ENCODE measurements around the gene ARFIP2. TPM values are rescaled to one million over a fixed set of nuclear protein-coding genes. Genes with fewer than 3 reads are reported as not detected.

Gene ARFIP2
- total RNA-seq, 1 experiment from 2014 or later, result 100 TPM

DNA sequence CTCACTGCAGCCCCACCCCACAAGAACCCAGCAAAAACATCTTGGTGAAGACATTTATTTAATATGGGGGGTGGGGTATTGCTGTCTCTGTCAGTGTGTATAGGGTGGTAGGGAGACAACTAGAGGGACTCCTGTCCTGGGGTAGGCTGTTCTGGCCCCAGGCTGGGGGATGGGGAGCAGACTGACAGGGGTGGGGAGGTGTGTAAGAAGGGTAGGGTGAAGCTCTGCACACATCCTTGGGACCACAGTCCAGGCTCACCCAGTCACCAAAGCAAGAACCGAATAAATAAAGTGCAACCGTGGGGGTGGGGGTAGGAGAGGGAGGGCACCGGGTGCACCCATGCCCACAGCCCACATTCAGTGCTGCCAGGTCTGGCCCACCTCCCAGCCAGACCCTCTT, 32.6 kb downstream of the ARFIP2 start:
- Mint-ChIP-seq H3K27ac (ENCODE audit: unreplicated experiment) (no peak overlapping the region), H3K4me3 (ENCODE audit: unreplicated experiment) (no peak overlapping the region), H3K9me3 (ENCODE audit: unreplicated experiment) (no peaks in the 10 kb centered on the region), H3K27me3 (ENCODE audit: insufficient read depth, unreplicated experiment) (no peaks in the 10 kb centered on the region), H3K4me1 (ENCODE audit: low read depth, unreplicated experiment) (peaks cover 7% of the 10 kb centered on the region), H3K36me3 (ENCODE audit: insufficient read depth, unreplicated experiment) (no peaks in the 10 kb centered on the region)
- intact Hi-C loops (cut with micrococcal nuclease; ENCODE audit: unreplicated experiment), result no loop called here
- CTCF ChIA-PET, result no interaction called here
- H3K36me3 ChIP-seq (ENCODE audit: control insufficient read depth, insufficient read depth, low read length), result peaks cover 1% of the 10 kb centered on the region; the same call in 1 of the 2 replicates
- BruUV-seq (replicated peaks), result no TSS peak
- POLR2A ChIA-PET, result no interaction called here
- H3K4me1 ChIP-seq, result no peaks in the 10 kb centered on the region
- TF ChIP-seq, protein P1, sequence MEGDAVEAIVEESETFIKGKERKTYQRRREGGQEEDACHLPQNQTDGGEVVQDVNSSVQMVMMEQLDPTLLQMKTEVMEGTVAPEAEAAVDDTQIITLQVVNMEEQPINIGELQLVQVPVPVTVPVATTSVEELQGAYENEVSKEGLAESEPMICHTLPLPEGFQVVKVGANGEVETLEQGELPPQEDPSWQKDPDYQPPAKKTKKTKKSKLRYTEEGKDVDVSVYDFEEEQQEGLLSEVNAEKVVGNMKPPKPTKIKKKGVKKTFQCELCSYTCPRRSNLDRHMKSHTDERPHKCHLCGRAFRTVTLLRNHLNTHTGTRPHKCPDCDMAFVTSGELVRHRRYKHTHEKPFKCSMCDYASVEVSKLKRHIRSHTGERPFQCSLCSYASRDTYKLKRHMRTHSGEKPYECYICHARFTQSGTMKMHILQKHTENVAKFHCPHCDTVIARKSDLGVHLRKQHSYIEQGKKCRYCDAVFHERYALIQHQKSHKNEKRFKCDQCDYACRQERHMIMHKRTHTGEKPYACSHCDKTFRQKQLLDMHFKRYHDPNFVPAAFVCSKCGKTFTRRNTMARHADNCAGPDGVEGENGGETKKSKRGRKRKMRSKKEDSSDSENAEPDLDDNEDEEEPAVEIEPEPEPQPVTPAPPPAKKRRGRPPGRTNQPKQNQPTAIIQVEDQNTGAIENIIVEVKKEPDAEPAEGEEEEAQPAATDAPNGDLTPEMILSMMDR (IDR thresholded peaks at IDR 0.05; ENCODE audit: insufficient read depth in 1 of 2, low read depth in 1 of 2, low read length in 1 of 2, severe bottlenecking in 1 of 2, unreplicated experiment in 1 of 2), result no peak
- H3K9me3 ChIP-seq, result no peaks in the 10 kb centered on the region
- H3K27me3 ChIP-seq (replicated peaks; ENCODE audit: control insufficient read depth, insufficient read depth, low read length), result no peaks in the 10 kb centered on the region
- no peak overlapping the region for H3K4me3 ChIP-seq (ENCODE audit: low read depth, low read length)
- no peak for DNase-seq

DNA sequence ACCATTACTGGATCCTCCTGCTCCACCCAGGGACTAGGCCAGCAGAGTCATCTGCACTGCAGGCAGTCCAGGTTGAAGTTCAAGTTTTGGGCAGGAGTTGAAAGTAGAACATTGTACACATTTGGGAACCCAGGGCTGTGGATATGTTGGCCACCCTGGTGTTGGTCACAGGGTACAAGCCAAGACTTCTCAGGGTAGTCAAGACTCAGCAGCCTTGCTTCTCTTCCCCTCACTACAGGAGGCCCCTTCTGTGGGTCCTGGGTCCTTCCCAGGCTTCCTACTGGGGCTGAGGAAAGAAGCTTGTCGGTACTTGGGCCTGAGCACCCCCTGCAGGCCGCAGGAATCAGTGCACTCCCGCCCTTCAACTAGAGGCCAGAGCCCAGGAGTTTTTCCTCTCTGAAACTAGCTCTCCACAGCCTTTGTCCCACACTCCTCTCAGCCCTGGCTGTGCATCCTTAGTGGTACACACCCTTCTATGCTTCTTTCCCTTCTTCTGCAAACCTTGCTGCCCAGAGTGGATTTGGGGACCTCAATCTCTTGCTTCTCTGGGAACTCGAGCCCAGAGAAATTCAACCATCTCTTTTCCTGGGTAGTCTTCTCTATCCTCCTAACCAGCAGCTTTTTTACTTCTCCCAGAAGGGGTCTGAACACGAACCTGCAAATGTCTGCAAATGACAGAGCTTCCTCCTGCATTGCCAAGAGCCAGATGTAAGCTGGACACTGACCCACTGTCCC, 37.7 kb downstream of the ARFIP2 start:
- intact Hi-C loops (cut with micrococcal nuclease; ENCODE audit: unreplicated experiment), result loop anchor here (1.0 kb wide), 3 partner anchors 46 to 64 kb away; no protein-coding TSS in a partner anchor
- TF ChIP-seq, protein P1 (IDR thresholded peaks at IDR 0.05; ENCODE audit: insufficient read depth in 1 of 2, low read depth in 1 of 2, low read length in 1 of 2, severe bottlenecking in 1 of 2, unreplicated experiment in 1 of 2), result peak; percentile 79 to 85
- no peak overlapping the region for H3K4me3 Mint-ChIP-seq (ENCODE audit: unreplicated experiment)
- H3K9me3 Mint-ChIP-seq (ENCODE audit: unreplicated experiment), result no peaks in the 10 kb centered on the region
- H3K27me3 Mint-ChIP-seq (ENCODE audit: insufficient read depth, unreplicated experiment), result no peaks in the 10 kb centered on the region
- H3K4me1 Mint-ChIP-seq (ENCODE audit: low read depth, unreplicated experiment), result peaks cover 7% of the 10 kb centered on the region
- no peak overlapping the region for H3K4me3 ChIP-seq (ENCODE audit: low read depth, low read length)
- CTCF ChIA-PET, result interaction anchor here (0.5 to 8.4 kb wide), 11 partner anchors 9 to 69 kb away, joined by 4 to 190 read pairs (median 6); partner anchors contain the start of genes APBB1, ARFIP2, SMPD1 and TIMM10B
- no peak overlapping the region for H3K27ac Mint-ChIP-seq (ENCODE audit: unreplicated experiment)
- peak; percentile 66 to 68 for DNase-seq
- H3K27me3 ChIP-seq (replicated peaks; ENCODE audit: control insufficient read depth, insufficient read depth, low read length), result no peaks in the 10 kb centered on the region
- BruUV-seq (replicated peaks), result no TSS peak
- H3K36me3 ChIP-seq (ENCODE audit: control insufficient read depth, insufficient read depth, low read length), result no peaks in the 10 kb centered on the region; the same call in 1 of the 2 replicates
- POLR2A ChIA-PET, result interaction anchor here (0.7 to 1.3 kb wide), 2 partner anchors 24 to 65 kb away, joined by 3 to 5 read pairs; no protein-coding TSS in a partner anchor
- H3K9me3 ChIP-seq, result no peaks in the 10 kb centered on the region
- H3K36me3 Mint-ChIP-seq (ENCODE audit: insufficient read depth, unreplicated experiment), result no peaks in the 10 kb centered on the region
- H3K4me1 ChIP-seq, result peaks cover 29% of the 10 kb centered on the region

DNA sequence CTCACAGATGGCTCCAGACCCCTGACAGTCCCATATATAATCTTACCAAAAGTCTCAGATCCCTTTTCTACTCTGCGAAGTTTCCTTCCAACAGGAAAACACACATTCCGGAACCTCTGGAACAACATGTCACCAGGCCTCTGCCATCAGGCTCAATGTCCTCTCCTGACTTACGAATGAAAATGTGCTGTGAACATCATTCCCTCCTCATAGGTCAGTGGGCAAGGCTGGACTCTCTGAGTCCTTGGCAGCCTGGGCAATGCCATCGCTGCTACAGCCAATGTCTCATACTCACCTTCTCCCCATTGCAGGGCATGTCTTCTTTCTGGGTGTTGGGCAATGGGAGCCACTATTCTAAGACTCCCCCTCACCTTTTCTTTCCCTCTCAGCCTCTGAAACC, 38.7 kb downstream of the ARFIP2 start:
- peaks cover 7% of the 10 kb centered on the region for H3K4me1 Mint-ChIP-seq (ENCODE audit: low read depth, unreplicated experiment)
- Histone ChIP-seq H3K4me3 (ENCODE audit: low read depth, low read length) (no peak overlapping the region), H3K36me3 (ENCODE audit: control insufficient read depth, insufficient read depth, low read length) (no peaks in the 10 kb centered on the region), H3K27me3 (replicated peaks; ENCODE audit: control insufficient read depth, insufficient read depth, low read length) (no peaks in the 10 kb centered on the region), H3K9me3 (no peaks in the 10 kb centered on the region), H3K4me1 (peaks cover 29% of the 10 kb centered on the region)
- no peaks in the 10 kb centered on the region for H3K27me3 Mint-ChIP-seq (ENCODE audit: insufficient read depth, unreplicated experiment)
- no peak for DNase-seq
- CTCF ChIA-PET, result interaction anchor here (8.4 kb wide), 1 partner anchor 64 kb away, joined by 190 read pairs; no protein-coding TSS in a partner anchor
- no peaks in the 10 kb centered on the region for H3K36me3 Mint-ChIP-seq (ENCODE audit: insufficient read depth, unreplicated experiment)
- no peaks in the 10 kb centered on the region for H3K9me3 Mint-ChIP-seq (ENCODE audit: unreplicated experiment)
- TF ChIP-seq, protein P1 (IDR thresholded peaks at IDR 0.05; ENCODE audit: insufficient read depth in 1 of 2, low read depth in 1 of 2, low read length in 1 of 2, severe bottlenecking in 1 of 2, unreplicated experiment in 1 of 2), result no peak
- no peak overlapping the region for H3K4me3 Mint-ChIP-seq (ENCODE audit: unreplicated experiment)
- no TSS peak for BruUV-seq (replicated peaks)
- no peak overlapping the region for H3K27ac Mint-ChIP-seq (ENCODE audit: unreplicated experiment)
- POLR2A ChIA-PET, result interaction anchor here (0.5 kb wide), 1 partner anchor 31 kb away, joined by 4 read pairs; no protein-coding TSS in a partner anchor
- intact Hi-C loops (cut with micrococcal nuclease; ENCODE audit: unreplicated experiment), result no loop called here

Data from Caco-2 (cell line).